IPS-NIHi7 (cell line): ENCODE measurements around the gene LAG3.

Experiments
- DNase-seq: peaks from one replicate; pipeline ENCODE4 v3.0.0; 2012; ENCODE audit warnings: mixed read lengths; ENCODE audit errors: extremely low spot score

Gene LAG3

DNA sequence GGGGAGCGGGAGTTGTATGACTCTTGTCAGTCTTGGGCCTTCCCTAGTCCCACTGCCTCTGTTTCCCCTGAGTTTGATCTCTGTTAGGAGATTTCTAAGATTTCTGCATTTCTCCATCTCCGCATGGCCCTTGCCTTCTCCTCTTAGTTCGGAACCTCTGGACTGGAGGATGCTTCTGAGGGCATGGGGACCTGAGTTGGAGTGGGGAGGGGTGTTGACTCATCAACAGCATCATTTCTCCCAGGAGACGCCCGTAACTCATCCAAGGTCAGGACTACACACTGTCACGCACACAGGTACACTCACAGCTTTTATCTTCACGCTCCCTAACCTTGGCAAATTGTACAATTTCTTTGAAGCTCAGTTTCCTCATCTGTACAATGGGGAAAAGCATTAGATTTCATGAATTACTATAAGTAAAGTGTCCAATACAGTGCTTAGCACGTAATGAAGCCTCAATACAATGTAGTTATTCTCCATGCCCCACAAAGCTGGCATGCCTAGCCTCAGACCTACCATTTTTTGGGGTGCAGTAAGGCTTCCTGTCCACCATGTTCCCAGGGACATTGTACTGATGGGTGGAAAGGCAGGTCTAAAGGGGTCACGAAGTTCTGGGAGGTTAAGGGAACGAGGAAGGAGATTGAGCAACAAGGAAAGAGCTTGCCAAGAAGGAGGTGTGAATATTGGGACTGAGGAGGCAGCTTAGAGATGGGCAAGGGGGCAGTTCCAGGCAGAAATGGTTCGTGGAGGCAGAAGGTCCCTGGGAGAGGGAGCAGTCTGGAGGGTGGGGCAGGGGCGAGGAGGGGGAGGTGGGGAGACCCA lies 600 bp upstream of the LAG3 start:
- no peak for DNase-seq

- DNase-seq, result no peak
Measured at GRCh38 chr12:6772726-6773589, 638 bp downstream of the LAG3 start.

- DNase-seq, result no peak
Measured at GRCh38 chr12:6773590-6774351, 1.5 kb downstream of the LAG3 start.

GRCh38 chr12:6774499-6775062 lies 2.3 kb downstream of the LAG3 start:
- DNase-seq, result no peak

DNA sequence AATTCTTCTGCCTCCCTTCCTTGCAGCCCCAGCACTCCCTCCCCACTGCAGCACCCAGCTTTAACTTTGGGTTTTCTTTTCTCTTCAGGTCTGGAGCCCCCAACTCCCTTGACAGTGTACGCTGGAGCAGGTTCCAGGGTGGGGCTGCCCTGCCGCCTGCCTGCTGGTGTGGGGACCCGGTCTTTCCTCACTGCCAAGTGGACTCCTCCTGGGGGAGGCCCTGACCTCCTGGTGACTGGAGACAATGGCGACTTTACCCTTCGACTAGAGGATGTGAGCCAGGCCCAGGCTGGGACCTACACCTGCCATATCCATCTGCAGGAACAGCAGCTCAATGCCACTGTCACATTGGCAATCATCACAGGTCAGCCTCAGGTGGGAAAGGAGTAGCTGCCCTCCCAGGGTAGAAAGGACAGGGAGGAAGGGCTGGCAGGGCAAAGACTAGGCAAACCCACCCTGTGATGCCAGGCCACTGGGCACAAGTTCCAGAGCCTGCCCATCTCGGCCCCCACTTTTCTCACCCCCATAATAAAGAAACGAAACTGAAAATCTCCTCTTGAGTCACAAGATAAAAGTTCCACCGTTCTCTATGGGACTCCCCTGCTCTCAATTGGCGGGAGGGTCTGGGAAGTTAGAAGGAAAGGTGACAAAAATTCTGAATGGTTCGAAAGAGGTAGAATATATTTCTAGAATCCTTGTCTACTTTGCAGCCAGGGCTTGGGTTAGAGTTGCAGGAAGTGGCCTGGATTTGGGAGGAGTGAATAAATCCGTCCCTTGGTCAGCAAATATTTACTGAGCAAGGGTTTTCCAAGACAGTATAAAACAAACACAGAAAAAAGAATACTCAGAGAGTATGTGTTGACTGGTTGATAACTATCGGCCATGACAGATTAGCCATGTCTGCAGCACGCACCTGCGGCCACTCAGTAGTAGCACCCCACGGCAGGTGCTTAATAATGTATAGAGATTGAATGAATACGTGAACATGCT lies 3.2 kb downstream of the LAG3 start:
- no peak for DNase-seq

- no peak for DNase-seq
Measured at GRCh38 chr12:6777386-6777785, 5.1 kb downstream of the LAG3 start.

DNA sequence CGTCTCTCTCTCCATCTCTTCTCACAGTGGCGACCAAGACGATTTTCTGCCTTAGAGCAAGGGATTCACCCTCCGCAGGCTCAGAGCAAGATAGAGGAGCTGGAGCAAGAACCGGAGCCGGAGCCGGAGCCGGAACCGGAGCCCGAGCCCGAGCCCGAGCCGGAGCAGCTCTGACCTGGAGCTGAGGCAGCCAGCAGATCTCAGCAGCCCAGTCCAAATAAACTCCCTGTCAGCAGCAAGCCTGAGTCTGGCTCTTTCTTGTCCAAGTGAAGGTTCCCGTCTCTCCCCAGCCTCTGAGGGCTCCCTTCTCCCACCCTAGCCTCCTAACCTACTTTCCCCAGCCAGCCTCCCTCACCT lies 5.9 kb downstream of the LAG3 start:
- DNase-seq, result no peak

GRCh38 chr12:6778574-6779550 lies 6.5 kb downstream of the LAG3 start:
- DNase-seq, result peak; percentile 88

- DNase-seq, result no peak
Measured at GRCh38 chr12:6779708-6780432, 7.5 kb downstream of the LAG3 start.

- no peak for DNase-seq
Measured at GRCh38 chr12:6780573-6780972, 8.3 kb downstream of the LAG3 start.

GRCh38 chr12:6782119-6782518 lies 9.8 kb downstream of the LAG3 start:
- no peak for DNase-seq

DNA sequence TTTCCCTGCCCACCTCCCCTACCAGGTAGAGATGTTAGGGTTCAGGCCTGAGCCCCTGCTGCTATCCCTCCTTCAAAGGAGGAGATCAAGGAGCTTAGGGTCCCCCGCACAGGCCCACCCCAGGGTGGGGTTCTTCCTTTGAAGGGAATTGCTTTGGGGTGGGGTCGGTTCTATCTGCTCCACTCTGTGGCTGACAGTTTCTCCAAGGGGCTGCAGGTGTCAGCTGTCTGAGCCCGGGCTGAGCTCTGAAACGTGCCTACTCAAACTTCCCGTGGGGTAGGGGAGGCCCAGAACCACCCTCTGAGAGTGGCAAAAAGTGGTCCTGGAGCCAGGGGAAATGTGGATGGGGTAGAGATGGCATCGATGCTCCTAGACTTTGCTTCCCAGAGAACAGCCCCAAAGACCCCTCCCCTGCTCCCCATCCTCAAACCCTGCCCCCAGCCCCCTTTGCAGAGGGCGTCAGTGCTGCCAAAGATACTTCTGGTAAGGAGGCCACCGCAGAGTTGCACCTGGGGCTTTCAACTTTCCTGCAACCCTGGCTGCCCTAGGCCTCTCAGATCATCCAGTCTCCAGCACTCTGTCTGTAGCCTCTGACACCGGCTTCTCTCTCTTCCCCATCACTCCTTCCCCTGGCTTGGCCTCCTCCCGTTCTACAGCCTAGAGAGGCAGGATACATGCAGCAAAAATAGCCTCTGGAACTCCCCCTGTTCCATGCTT lies 10.7 kb downstream of the LAG3 start:
- no peak for DNase-seq

DNA sequence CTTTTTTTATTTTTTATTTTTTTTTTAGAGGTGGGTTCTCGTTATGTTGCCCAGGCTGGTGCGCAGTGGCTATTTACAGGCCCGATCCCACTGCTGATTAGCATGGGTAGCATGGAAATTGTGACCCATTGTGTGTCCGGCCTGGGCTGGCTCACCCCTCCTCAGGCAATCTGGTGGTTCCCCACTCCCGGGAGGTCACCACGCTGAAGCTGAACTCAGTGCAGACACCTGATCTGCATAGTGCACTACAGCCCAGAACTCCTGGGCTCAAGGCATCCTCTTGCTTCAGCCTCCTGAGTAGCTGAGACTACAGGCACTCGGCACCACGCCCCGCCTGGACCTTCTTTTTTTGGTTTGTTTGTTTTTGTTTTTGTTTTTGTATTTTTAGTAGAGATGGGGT lies 11.5 kb downstream of the LAG3 start:
- DNase-seq, result no peak

DNA sequence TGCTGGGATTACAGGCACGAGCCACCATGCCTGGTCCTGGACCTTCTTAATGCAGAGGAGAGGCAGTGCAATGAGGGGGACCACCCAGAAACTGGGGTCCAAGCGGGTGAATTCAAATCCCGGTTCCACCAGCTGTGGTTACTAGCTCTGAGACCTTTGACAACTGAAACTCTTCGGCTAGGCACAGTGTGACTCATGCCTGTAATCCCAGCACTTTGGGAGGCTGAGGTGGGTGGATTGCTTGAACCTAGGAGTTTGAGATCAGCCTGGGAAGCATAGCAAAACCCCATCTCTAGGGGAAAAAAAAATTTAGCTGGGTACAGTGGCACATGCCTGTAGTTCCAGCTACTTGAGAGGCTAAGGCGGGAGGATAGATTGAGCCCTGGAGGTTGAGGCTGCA lies 12.0 kb downstream of the LAG3 start:
- no peak for DNase-seq

GRCh38 chr12:6784761-6785160 lies 12.4 kb downstream of the LAG3 start:
- DNase-seq, result no peak

DNA sequence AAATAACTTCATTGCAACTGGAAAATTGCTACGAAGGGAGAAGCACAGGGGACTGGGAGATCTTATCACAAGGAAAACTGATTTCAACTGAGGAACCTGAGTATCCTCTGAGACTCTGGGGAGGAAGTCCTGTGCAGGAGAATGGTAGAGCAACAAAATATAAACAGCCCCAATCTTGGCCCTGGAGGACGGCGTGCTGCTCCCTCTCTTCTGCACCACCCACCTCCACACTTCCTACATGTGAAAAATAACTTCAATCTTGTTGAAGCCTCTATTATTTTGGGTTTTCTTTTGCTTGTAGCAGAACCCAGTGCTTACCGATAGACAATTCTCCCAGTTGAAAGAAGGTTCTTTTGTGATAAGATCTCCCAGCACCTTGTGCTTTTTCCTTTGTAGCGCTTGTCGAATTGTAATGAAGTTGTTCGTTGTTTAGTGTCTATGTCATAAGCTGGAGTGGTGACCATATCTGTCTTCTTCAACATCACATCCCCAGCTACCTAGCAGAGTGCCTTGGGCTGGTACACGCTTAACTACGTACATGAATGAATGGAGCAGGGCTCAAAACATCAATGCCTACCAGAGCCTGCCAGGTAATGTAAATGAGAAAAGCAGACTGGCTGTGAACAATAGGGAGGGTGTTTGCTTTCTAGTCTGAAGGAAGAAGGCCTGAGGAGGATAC lies 14.2 kb downstream of the LAG3 start:
- DNase-seq, result no peak

GRCh38 chr12:6787309-6787708 lies 15.0 kb downstream of the LAG3 start:
- DNase-seq, result no peak
